GM18505 (cell line): ENCODE data around the gene MT1M.

Experiments
- ATAC-seq: cut with Tn5 transposase; IDR thresholded peaks from one replicate; pipeline ENCODE4 v1.9.1; 2021; ENCODE audit not compliant: unreplicated experiment
- POLR2A ChIP-seq: IDR thresholded peaks from 4 replicates; pipeline ENCODE4 v1.6.1; 2011; ENCODE audit warnings: borderline replicate concordance; ENCODE audit not compliant: insufficient read depth, insufficient read length; ENCODE audit errors: extremely low read depth

Gene MT1M

GRCh38 chr16:56604966-56605365 is 27.5 kb upstream of the MT1M start:
- TF ChIP-seq POLR2A: no peak
- no peak for ATAC-seq

DNA sequence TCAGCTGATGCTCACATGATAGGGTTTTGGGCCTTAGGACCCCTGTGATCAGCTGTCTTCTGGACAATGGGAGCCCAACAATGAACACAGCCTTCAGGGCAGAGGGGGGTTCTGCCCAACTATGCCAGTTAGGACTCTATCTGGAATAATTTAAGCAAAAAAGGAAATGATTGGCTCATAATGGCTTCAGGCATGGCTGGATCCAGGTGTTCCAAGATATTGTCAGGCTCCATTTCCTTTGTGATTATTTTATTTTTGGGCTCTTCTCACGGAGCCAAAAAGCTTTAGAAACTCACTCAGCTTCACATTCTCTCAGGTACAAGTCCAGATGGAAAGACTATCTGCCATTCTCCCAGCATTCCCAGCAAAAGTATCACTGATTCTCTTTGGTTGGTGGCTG is 27.0 kb upstream of the MT1M start:
- ATAC-seq: no peak
- no peak for TF ChIP-seq POLR2A

DNA sequence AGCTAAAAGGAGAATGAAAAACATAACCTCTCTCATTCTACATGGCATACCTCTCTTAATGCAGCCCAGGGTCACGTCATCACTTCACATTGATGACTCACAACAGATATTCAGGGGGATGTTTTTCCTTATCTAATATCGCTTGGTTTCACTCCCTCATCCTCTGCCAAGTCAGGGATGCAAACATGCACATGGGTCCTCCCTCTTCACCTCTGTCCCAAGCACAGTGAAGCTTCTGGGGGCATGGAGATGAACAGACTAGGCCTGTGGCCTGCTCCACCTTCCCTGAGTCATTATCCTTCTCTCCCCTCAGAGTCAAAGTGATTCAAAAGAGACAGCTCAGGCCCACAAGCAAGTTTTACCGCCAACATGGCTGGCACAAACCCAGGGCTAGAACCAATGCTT is 26.4 kb upstream of the MT1M start:
- ATAC-seq: no peak
- no peak for TF ChIP-seq POLR2A

- no peak for ATAC-seq
- TF ChIP-seq POLR2A: no peak
These were observed 25.9 kb upstream of the MT1M start for GRCh38 chr16:56606476-56607108.

GRCh38 chr16:56607109-56607618 is 25.3 kb upstream of the MT1M start:
- no peak for TF ChIP-seq POLR2A
- no peak for ATAC-seq

- ATAC-seq: no peak
- TF ChIP-seq POLR2A: no peak
These were observed 24.8 kb upstream of the MT1M start for GRCh38 chr16:56607675-56608042.

GRCh38 chr16:56608043-56608875 is 24.2 kb upstream of the MT1M start, which contains the start of gene MT2A:
MT2A (plus strand) TSS chr16:56608584; CDS start chr16:56608656, 72 bp downstream.
- peak; percentile 68 for ATAC-seq
- peak; percentile 40 for TF ChIP-seq POLR2A

DNA sequence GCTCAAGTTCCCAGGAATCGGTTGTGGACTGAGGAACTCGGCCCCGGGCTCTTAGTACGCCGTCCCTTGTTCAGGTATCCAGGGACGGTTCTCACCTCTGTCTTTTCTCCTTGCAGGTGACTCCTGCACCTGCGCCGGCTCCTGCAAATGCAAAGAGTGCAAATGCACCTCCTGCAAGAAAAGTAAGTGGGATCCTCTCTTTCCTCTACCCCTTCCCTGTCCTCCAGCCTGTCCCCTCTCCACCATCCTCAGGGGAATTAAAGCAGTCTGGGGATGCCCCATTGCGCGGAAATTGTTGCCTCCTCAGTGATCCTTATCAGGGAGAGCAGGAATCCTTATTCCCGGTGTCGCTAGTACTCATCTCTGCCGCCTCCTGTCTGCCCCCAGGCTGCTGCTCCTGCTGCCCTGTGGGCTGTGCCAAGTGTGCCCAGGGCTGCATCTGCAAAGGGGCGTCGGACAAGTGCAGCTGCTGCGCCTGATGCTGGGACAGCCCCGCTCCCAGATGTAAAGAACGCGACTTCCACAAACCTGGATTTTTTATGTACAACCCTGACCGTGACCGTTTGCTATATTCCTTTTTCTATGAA is 23.5 kb upstream of the MT1M start:
- no peak for TF ChIP-seq POLR2A
- ATAC-seq: no peak

DNA sequence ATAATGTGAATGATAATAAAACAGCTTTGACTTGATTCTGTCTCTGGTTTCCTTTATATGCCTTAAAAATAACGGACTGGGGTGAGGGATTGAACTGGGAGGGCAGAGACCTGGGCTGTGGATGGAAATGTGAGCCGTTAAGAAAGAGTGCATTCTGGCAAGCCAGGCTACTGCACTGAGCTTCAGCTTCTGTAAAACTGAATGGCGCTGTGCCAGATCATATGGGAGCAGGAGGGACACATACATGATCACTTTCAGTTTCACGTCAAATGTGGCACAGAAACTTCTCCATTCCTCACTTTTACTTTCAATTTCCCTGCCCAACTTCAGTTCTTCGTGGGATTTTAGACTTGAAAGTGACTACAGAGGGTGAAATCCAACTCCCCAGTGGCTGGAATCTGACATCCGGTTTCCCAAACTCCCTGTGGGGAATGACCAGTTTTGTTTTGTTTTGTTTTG is 23.0 kb upstream of the MT1M start:
- ATAC-seq: peak; percentile 56

DNA sequence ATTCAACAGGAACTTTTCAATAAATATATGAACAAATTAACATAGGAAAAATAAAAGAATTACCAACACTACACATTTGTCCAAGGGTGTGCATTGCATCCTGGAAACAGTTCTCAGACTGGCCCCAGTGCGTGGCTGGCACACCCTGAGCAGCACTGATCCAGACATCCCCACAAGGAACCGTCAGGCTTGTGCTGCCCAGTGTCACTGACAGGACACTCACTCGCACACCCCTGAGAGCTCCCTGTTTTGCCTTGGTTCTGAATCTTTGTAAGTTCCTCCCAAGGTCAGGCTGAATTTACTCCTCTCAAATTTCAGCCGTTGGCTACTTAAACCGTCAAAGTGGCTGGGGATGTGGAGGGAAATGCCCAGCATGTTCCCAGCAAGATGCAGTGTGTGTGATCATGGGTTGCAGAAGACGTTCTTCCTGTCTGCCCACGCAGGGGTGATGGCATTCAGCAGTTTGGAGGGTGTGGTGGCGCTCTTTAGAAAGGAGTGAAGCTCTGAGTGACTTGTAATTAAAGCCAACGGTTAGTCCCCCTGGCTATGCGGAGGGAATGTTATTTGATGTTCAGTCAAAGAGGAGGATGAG is 22.3 kb upstream of the MT1M start:
- ATAC-seq: no peak
- TF ChIP-seq POLR2A: no peak

More for the DNA sequence above, 23.0 kb upstream of the MT1M start:
- no peak for TF ChIP-seq POLR2A

GRCh38 chr16:56610609-56611111 is 21.8 kb upstream of the MT1M start:
- no peak for ATAC-seq
- no peak for TF ChIP-seq POLR2A

- ATAC-seq: no peak
- no peak for TF ChIP-seq POLR2A
These were observed 21.1 kb upstream of the MT1M start for GRCh38 chr16:56611281-56611833.

- ATAC-seq: no peak
These were observed 18.8 kb upstream of the MT1M start for GRCh38 chr16:56613706-56614105.

More at GRCh38 chr16:56613706-56614105, 18.8 kb upstream of the MT1M start:
- no peak for TF ChIP-seq POLR2A
